CD4-positive, alpha-beta T cell treated with Interleukin-6 for 4 hours (primary cell): ENCODE measurements around the gene CDHR4.
"Not testable (repeated sequence)": the region's sequence is repeated elsewhere in the genome, so short reads cannot be mapped to it uniquely, and the experiment has no call there.

Experiments used
- DNase-seq: peaks from one replicate; pipeline ENCODE4 v3.0.0-alpha.2; 2020; ENCODE audit warnings: mixed read lengths

CDHR4 gene

GRCh38 chr3:49779358-49780079 lies 20.2 kb downstream of the CDHR4 start:
- DNase-seq: no peak

- not testable (repeated sequence) for DNase-seq
Measured at GRCh38 chr3:49776101-49776500, 23.6 kb downstream of the CDHR4 start.

- no peak for DNase-seq
Measured at GRCh38 chr3:49775538-49775937, 24.1 kb downstream of the CDHR4 start.

- no peak for DNase-seq
Measured at GRCh38 chr3:49772703-49773102, 27.0 kb downstream of the CDHR4 start.

- DNase-seq: no peak
Measured at GRCh38 chr3:49771340-49771938, 28.2 kb downstream of the CDHR4 start.

GRCh38 chr3:49769926-49770325 lies 29.7 kb downstream of the CDHR4 start:
- DNase-seq: no peak

- no peak for DNase-seq
Measured at GRCh38 chr3:49769286-49769915, 30.3 kb downstream of the CDHR4 start.

- no peak for DNase-seq
Measured at GRCh38 chr3:49763981-49764380, 35.7 kb downstream of the CDHR4 start.

GRCh38 chr3:49761661-49762060 lies 38.0 kb downstream of the CDHR4 start:
- DNase-seq: no peak

GRCh38 chr3:49759226-49759625 lies 40.4 kb downstream of the CDHR4 start:
- DNase-seq: no peak

- DNase-seq: no peak
Measured at GRCh38 chr3:49757197-49757596, 42.5 kb downstream of the CDHR4 start.

GRCh38 chr3:49756036-49756435 lies 43.6 kb downstream of the CDHR4 start:
- DNase-seq: no peak

- no peak for DNase-seq
Measured at GRCh38 chr3:49754536-49754935, 45.1 kb downstream of the CDHR4 start.

GRCh38 chr3:49751501-49751900 lies 48.2 kb downstream of the CDHR4 start:
- DNase-seq: no peak

GRCh38 chr3:49750056-49750455 lies 49.6 kb downstream of the CDHR4 start:
- DNase-seq: no peak

GRCh38 chr3:49748874-49749273 lies 50.8 kb downstream of the CDHR4 start:
- not testable (repeated sequence) for DNase-seq

GRCh38 chr3:49747792-49748480 lies 51.7 kb downstream of the CDHR4 start:
- no peak for DNase-seq

GRCh38 chr3:49745986-49746385 lies 53.7 kb downstream of the CDHR4 start:
- no peak for DNase-seq
